NCI-H2029 treated with DMSO at 0.1 percent for 48 hours (cell line): ENCODE data around the gene GPR3.

Experiments used
- DNase-seq: peaks from one replicate; lab custom pipeline; 2025; lab: John Stamatoyannopoulos, UW

Gene GPR3

GRCh38 chr1:27392096-27392777 is at the start of gene GPR3:
Gene GPR3 (plus strand): TSS chr1:27392622. CDS start chr1:27393799, 1,177 bp downstream.
- DNase-seq: no peak

- DNase-seq: no peak
These were observed 49.4 kb upstream of the GPR3 start for GRCh38 chr1:27342778-27343638.

GRCh38 chr1:27343639-27344025 is 48.8 kb upstream of the GPR3 start:
- no peak for DNase-seq

- no peak for DNase-seq
These were observed 47.1 kb upstream of the GPR3 start for GRCh38 chr1:27345272-27345671.

GRCh38 chr1:27346357-27346756 is 46.1 kb upstream of the GPR3 start:
- no peak for DNase-seq

GRCh38 chr1:27346991-27347624 is 45.3 kb upstream of the GPR3 start:
- no peak for DNase-seq

GRCh38 chr1:27348861-27349783 is 43.3 kb upstream of the GPR3 start:
- peak; percentile 24 for DNase-seq

- peak; percentile 8 for DNase-seq
These were observed 42.4 kb upstream of the GPR3 start for GRCh38 chr1:27349784-27350662.

GRCh38 chr1:27350663-27351540 is 41.5 kb upstream of the GPR3 start:
- no peak for DNase-seq

- DNase-seq: no peak
These were observed 40.8 kb upstream of the GPR3 start for GRCh38 chr1:27351541-27352107.

- no peak for DNase-seq
These were observed 39.3 kb upstream of the GPR3 start for GRCh38 chr1:27353166-27353565.

- no peak for DNase-seq
These were observed 38.8 kb upstream of the GPR3 start for GRCh38 chr1:27353629-27354028.

GRCh38 chr1:27355683-27356082 is 36.7 kb upstream of the GPR3 start:
- DNase-seq: no peak

GRCh38 chr1:27356277-27356618 is 36.2 kb upstream of the GPR3 start:
- no peak for DNase-seq

GRCh38 chr1:27356619-27357280 is 35.7 kb upstream of the GPR3 start:
- no peak for DNase-seq

- no peak for DNase-seq
These were observed 35.0 kb upstream of the GPR3 start for GRCh38 chr1:27357281-27358037.

GRCh38 chr1:27358038-27358927 is 34.1 kb upstream of the GPR3 start:
- no peak for DNase-seq
